Measurements from ENCODE around the gene APLP1.

DNA sequence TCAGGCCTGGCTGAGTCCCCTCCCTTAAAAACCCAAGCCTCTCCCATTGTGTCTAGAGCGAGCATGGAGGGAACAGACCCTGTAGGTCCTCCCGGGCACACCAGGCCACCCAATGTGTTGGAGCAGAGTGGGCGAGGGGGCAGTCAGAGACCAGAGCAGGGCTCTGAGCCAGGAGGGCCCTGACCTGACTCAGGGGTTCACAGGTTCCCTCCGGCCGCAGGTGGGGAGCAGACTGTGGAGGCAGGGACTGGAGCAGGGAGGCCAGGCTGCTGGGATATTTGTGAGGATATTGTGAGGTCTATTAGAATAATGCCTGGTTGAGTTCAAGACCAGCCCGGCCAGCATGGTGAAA, 41.3 kb downstream of the APLP1 start:
- TF ChIP-seq EZH2 (IDR thresholded peaks at IDR 0.05; ENCODE audit: borderline replicate concordance, insufficient read depth, low read length, poor library complexity, severe bottlenecking): no peak
- TF ChIP-seq POLR2AphosphoS5 (IDR thresholded peaks at IDR 0.05): no peak
- TF ChIP-seq, protein P1, sequence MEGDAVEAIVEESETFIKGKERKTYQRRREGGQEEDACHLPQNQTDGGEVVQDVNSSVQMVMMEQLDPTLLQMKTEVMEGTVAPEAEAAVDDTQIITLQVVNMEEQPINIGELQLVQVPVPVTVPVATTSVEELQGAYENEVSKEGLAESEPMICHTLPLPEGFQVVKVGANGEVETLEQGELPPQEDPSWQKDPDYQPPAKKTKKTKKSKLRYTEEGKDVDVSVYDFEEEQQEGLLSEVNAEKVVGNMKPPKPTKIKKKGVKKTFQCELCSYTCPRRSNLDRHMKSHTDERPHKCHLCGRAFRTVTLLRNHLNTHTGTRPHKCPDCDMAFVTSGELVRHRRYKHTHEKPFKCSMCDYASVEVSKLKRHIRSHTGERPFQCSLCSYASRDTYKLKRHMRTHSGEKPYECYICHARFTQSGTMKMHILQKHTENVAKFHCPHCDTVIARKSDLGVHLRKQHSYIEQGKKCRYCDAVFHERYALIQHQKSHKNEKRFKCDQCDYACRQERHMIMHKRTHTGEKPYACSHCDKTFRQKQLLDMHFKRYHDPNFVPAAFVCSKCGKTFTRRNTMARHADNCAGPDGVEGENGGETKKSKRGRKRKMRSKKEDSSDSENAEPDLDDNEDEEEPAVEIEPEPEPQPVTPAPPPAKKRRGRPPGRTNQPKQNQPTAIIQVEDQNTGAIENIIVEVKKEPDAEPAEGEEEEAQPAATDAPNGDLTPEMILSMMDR (IDR thresholded peaks at IDR 0.05; ENCODE audit: poor library complexity, severe bottlenecking): no peak
- TF ChIP-seq, protein P2, sequence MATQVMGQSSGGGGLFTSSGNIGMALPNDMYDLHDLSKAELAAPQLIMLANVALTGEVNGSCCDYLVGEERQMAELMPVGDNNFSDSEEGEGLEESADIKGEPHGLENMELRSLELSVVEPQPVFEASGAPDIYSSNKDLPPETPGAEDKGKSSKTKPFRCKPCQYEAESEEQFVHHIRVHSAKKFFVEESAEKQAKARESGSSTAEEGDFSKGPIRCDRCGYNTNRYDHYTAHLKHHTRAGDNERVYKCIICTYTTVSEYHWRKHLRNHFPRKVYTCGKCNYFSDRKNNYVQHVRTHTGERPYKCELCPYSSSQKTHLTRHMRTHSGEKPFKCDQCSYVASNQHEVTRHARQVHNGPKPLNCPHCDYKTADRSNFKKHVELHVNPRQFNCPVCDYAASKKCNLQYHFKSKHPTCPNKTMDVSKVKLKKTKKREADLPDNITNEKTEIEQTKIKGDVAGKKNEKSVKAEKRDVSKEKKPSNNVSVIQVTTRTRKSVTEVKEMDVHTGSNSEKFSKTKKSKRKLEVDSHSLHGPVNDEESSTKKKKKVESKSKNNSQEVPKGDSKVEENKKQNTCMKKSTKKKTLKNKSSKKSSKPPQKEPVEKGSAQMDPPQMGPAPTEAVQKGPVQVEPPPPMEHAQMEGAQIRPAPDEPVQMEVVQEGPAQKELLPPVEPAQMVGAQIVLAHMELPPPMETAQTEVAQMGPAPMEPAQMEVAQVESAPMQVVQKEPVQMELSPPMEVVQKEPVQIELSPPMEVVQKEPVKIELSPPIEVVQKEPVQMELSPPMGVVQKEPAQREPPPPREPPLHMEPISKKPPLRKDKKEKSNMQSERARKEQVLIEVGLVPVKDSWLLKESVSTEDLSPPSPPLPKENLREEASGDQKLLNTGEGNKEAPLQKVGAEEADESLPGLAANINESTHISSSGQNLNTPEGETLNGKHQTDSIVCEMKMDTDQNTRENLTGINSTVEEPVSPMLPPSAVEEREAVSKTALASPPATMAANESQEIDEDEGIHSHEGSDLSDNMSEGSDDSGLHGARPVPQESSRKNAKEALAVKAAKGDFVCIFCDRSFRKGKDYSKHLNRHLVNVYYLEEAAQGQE (IDR thresholded peaks at IDR 0.05; ENCODE audit: borderline replicate concordance): no peak
- no peak for TF ChIP-seq RAD21 (conservative IDR thresholded peaks at IDR 0.05)
- no peak for TF ChIP-seq SMC3 (conservative IDR thresholded peaks at IDR 0.05; ENCODE audit: poor library complexity)
- TF ChIP-seq TAF1 (IDR thresholded peaks at IDR 0.05; ENCODE audit: low read depth): no peak
- TF ChIP-seq MXI1 (conservative IDR thresholded peaks at IDR 0.05; ENCODE audit: poor library complexity, severe bottlenecking): no peak
